HEK293 (cell line): ENCODE results near the gene HOXA4.

Experiments
- BCL6B ChIP-seq: fragments of 450-650 bp; formaldehyde crosslinking; IDR thresholded peaks from 2 replicates; pipeline ENCODE4 v1.5.1; 2017; ENCODE audit warnings: missing biosample characterization, missing genetic modification characterization
- EGR2 ChIP-seq: fragments of 450-650 bp; formaldehyde crosslinking; IDR thresholded peaks from 2 replicates; pipeline ENCODE4 v1.5.1; 2016; ENCODE audit warnings: low read depth, missing biosample characterization, missing genetic modification characterization
- KLF7 ChIP-seq: fragments of 450-650 bp; formaldehyde crosslinking; IDR thresholded peaks from 2 replicates; pipeline ENCODE4 v1.5.1; 2016; ENCODE audit warnings: missing biosample characterization, missing genetic modification characterization, borderline replicate concordance
- REPIN1 ChIP-seq: fragments of 450-650 bp; formaldehyde crosslinking; IDR thresholded peaks from 2 replicates; pipeline ENCODE4 v1.5.1; 2017; ENCODE audit warnings: missing biosample characterization, missing genetic modification characterization, low read depth
- ZBTB1 ChIP-seq: fragments of 450-650 bp; formaldehyde crosslinking; IDR thresholded peaks from 2 replicates; pipeline ENCODE4 v1.5.1; 2016; ENCODE audit warnings: missing biosample characterization, missing genetic modification characterization
- ZNF132 ChIP-seq: fragments of 450-650 bp; formaldehyde crosslinking; IDR thresholded peaks from 2 replicates; pipeline ENCODE4 v1.5.1; 2017; ENCODE audit warnings: missing biosample characterization, missing genetic modification characterization, borderline replicate concordance
- ZNF169 ChIP-seq: fragments of 450-650 bp; formaldehyde crosslinking; IDR thresholded peaks from 2 replicates; pipeline ENCODE4 v1.5.1; 2016; ENCODE audit warnings: missing biosample characterization, missing genetic modification characterization
- ZNF2 ChIP-seq: fragments of 450-650 bp; formaldehyde crosslinking; IDR thresholded peaks from 2 replicates; pipeline ENCODE4 v1.5.1; 2016; ENCODE audit warnings: missing biosample characterization, missing genetic modification characterization
- ZNF202 ChIP-seq: fragments of 450-650 bp; formaldehyde crosslinking; IDR thresholded peaks from 2 replicates; pipeline ENCODE4 v1.5.1; 2016; ENCODE audit warnings: missing biosample characterization, missing genetic modification characterization, borderline replicate concordance
- ZNF214 ChIP-seq: fragments of 450-650 bp; formaldehyde crosslinking; IDR thresholded peaks from 2 replicates; pipeline ENCODE4 v1.5.1; 2017; ENCODE audit warnings: missing biosample characterization, mild to moderate bottlenecking, missing genetic modification characterization, borderline replicate concordance
- ZNF26 ChIP-seq: fragments of 450-650 bp; formaldehyde crosslinking; IDR thresholded peaks from 2 replicates; pipeline ENCODE4 v1.5.1; 2016; ENCODE audit warnings: missing biosample characterization, missing genetic modification characterization
- ZNF266 ChIP-seq: fragments of 450-650 bp; formaldehyde crosslinking; IDR thresholded peaks from 2 replicates; pipeline ENCODE4 v1.5.1; 2016; ENCODE audit warnings: missing biosample characterization, missing genetic modification characterization, low read depth
- ZNF335 ChIP-seq: fragments of 450-650 bp; formaldehyde crosslinking; conservative IDR thresholded peaks from 2 replicates; pipeline ENCODE4 v1.5.1; 2016; ENCODE audit warnings: missing biosample characterization, missing genetic modification characterization
- ZNF423 ChIP-seq: fragments of 450-650 bp; formaldehyde crosslinking; IDR thresholded peaks from 2 replicates; pipeline ENCODE4 v1.5.1; 2016; ENCODE audit warnings: missing biosample characterization, missing genetic modification characterization
- ZNF48 ChIP-seq: fragments of 450-650 bp; formaldehyde crosslinking; IDR thresholded peaks from 2 replicates; pipeline ENCODE4 v1.5.1; 2016; ENCODE audit warnings: missing biosample characterization, missing genetic modification characterization
- ZNF530 ChIP-seq: fragments of 450-650 bp; formaldehyde crosslinking; IDR thresholded peaks from 2 replicates; pipeline ENCODE4 v1.5.1; 2016; ENCODE audit warnings: low read depth, missing biosample characterization, missing genetic modification characterization
- ZNF555 ChIP-seq: fragments of 450-650 bp; formaldehyde crosslinking; conservative IDR thresholded peaks from 2 replicates; pipeline ENCODE4 v1.5.1; 2017; ENCODE audit warnings: missing biosample characterization, mild to moderate bottlenecking, missing genetic modification characterization, inconsistent platforms
- ZNF610 ChIP-seq: fragments of 450-650 bp; formaldehyde crosslinking; IDR thresholded peaks from 2 replicates; pipeline ENCODE4 v1.5.1; 2016; ENCODE audit warnings: missing biosample characterization, missing genetic modification characterization, borderline replicate concordance
- ZNF639 ChIP-seq: fragments of 450-650 bp; formaldehyde crosslinking; IDR thresholded peaks from 2 replicates; pipeline ENCODE4 v1.5.1; 2016; ENCODE audit warnings: missing biosample characterization, missing genetic modification characterization
- ZNF677 ChIP-seq: fragments of 450-650 bp; IDR thresholded peaks from 2 replicates; pipeline ENCODE4 v1.5.0; 2018; ENCODE audit warnings: missing biosample characterization, mild to moderate bottlenecking, missing genetic modification characterization, moderate library complexity
- ZNF747 ChIP-seq: fragments of 450-650 bp; formaldehyde crosslinking; IDR thresholded peaks from 2 replicates; pipeline ENCODE4 v1.5.1; 2016; ENCODE audit warnings: missing biosample characterization, missing genetic modification characterization
- ZNF76 ChIP-seq: fragments of 450-650 bp; formaldehyde crosslinking; IDR thresholded peaks from 2 replicates; pipeline ENCODE4; 2016; ENCODE audit warnings: low read depth, missing biosample characterization, missing genetic modification characterization, borderline replicate concordance
- ZNF777 ChIP-seq: fragments of 450-650 bp; formaldehyde crosslinking; IDR thresholded peaks from 2 replicates; pipeline ENCODE4 v1.5.1; 2017; ENCODE audit warnings: missing biosample characterization, missing genetic modification characterization, borderline replicate concordance
- ZNF792 ChIP-seq: fragments of 450-650 bp; formaldehyde crosslinking; IDR thresholded peaks from 2 replicates; pipeline ENCODE4 v1.5.1; 2016; ENCODE audit warnings: missing biosample characterization, missing genetic modification characterization
- ZSCAN30 ChIP-seq: fragments of 450-650 bp; IDR thresholded peaks from 2 replicates; pipeline ENCODE4 v1.5.1; 2018; ENCODE audit warnings: missing biosample characterization, mild to moderate bottlenecking, missing genetic modification characterization, moderate library complexity
- ZXDB ChIP-seq: fragments of 450-650 bp; formaldehyde crosslinking; IDR thresholded peaks from 2 replicates; pipeline ENCODE4 v1.5.1; 2016; ENCODE audit warnings: missing biosample characterization, missing genetic modification characterization
- TF ChIP-seq, protein P1 (sequence below): fragments of 450-650 bp; formaldehyde crosslinking; IDR thresholded peaks from 2 replicates; pipeline ENCODE4 v1.5.1; 2016; ENCODE audit warnings: missing biosample characterization, missing genetic modification characterization
- TF ChIP-seq, protein P2 (sequence below): fragments of 450-650 bp; formaldehyde crosslinking; IDR thresholded peaks from 2 replicates; pipeline ENCODE4; 2016; ENCODE audit warnings: missing biosample characterization, missing genetic modification characterization
- TF ChIP-seq, protein P3 (sequence below): fragments of 450-650 bp; formaldehyde crosslinking; IDR thresholded peaks from 2 replicates; pipeline ENCODE4 v1.5.1; 2016; ENCODE audit warnings: missing biosample characterization, missing genetic modification characterization
- TF ChIP-seq, protein P4 (sequence below): IDR thresholded peaks from 2 replicates; pipeline ENCODE4 v1.6.1; 2011; ENCODE audit warnings: mild to moderate bottlenecking, low read depth, low read length, borderline replicate concordance

The HOXA4 gene

GRCh38 chr7:27143950-27144780 lies 13.6 kb upstream of the HOXA4 start (continued):
- TF ChIP-seq, protein P1, sequence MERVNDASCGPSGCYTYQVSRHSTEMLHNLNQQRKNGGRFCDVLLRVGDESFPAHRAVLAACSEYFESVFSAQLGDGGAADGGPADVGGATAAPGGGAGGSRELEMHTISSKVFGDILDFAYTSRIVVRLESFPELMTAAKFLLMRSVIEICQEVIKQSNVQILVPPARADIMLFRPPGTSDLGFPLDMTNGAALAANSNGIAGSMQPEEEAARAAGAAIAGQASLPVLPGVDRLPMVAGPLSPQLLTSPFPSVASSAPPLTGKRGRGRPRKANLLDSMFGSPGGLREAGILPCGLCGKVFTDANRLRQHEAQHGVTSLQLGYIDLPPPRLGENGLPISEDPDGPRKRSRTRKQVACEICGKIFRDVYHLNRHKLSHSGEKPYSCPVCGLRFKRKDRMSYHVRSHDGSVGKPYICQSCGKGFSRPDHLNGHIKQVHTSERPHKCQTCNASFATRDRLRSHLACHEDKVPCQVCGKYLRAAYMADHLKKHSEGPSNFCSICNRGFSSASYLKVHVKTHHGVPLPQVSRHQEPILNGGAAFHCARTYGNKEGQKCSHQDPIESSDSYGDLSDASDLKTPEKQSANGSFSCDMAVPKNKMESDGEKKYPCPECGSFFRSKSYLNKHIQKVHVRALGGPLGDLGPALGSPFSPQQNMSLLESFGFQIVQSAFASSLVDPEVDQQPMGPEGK (tag by site-specific recombination) = peak; percentile 82
- TF ChIP-seq BCL6B (tag by site-specific recombination) = no peak
- TF ChIP-seq ZNF530 (tag by site-specific recombination) = no peak
- TF ChIP-seq ZNF677 (tag by site-specific recombination) = no peak
- TF ChIP-seq REPIN1 (tag by site-specific recombination) = no peak
- 0 out of 2 replicates have a peak, but pooled peaks have one; percentile 11 for TF ChIP-seq ZNF792 (tag by site-specific recombination)
- TF ChIP-seq ZNF335 (tag by site-specific recombination) = no peak
- TF ChIP-seq ZBTB1 = no peak
- TF ChIP-seq ZNF202 = no peak
- no peak for TF ChIP-seq ZNF266 (tag by site-specific recombination)
- TF ChIP-seq ZNF214 (tag by site-specific recombination) = no peak
- TF ChIP-seq EGR2 (tag by site-specific recombination) = no peak
- TF ChIP-seq ZNF76 (tag by site-specific recombination) = no peak
- no peak for TF ChIP-seq ZNF610 (tag by site-specific recombination)
- TF ChIP-seq ZNF555 (tag by site-specific recombination) = no peak
- TF ChIP-seq ZNF169 (tag by site-specific recombination) = no peak
- TF ChIP-seq ZNF26 (tag by site-specific recombination) = no peak
- TF ChIP-seq ZNF747 (tag by site-specific recombination) = no peak
- no peak for TF ChIP-seq ZXDB (tag by site-specific recombination)
- TF ChIP-seq, protein P2, sequence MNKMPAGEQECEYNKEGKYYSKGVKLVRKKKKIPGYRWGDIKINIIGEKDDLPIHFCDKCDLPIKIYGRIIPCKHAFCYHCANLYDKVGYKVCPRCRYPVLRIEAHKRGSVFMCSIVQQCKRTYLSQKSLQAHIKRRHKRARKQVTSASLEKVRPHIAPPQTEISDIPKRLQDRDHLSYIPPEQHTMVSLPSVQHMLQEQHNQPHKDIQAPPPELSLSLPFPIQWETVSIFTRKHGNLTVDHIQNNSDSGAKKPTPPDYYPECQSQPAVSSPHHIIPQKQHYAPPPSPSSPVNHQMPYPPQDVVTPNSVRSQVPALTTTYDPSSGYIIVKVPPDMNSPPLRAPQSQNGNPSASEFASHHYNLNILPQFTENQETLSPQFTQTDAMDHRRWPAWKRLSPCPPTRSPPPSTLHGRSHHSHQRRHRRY (tag by site-specific recombination) = no peak
- no peak for TF ChIP-seq ZNF48 (tag by site-specific recombination)
- TF ChIP-seq ZNF777 (tag by site-specific recombination) = no peak
- no peak for TF ChIP-seq ZNF2
- TF ChIP-seq ZSCAN30 (tag by site-specific recombination) = no peak
- TF ChIP-seq KLF7 (tag by site-specific recombination) = no peak
- peak; percentile 15; the same call in 1 of the 2 replicates for TF ChIP-seq ZNF639 (tag by site-specific recombination)
- no peak for TF ChIP-seq ZNF423 (tag by site-specific recombination)
- TF ChIP-seq, protein P3, sequence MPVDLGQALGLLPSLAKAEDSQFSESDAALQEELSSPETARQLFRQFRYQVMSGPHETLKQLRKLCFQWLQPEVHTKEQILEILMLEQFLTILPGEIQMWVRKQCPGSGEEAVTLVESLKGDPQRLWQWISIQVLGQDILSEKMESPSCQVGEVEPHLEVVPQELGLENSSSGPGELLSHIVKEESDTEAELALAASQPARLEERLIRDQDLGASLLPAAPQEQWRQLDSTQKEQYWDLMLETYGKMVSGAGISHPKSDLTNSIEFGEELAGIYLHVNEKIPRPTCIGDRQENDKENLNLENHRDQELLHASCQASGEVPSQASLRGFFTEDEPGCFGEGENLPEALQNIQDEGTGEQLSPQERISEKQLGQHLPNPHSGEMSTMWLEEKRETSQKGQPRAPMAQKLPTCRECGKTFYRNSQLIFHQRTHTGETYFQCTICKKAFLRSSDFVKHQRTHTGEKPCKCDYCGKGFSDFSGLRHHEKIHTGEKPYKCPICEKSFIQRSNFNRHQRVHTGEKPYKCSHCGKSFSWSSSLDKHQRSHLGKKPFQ = no peak
- TF ChIP-seq, protein P4, sequence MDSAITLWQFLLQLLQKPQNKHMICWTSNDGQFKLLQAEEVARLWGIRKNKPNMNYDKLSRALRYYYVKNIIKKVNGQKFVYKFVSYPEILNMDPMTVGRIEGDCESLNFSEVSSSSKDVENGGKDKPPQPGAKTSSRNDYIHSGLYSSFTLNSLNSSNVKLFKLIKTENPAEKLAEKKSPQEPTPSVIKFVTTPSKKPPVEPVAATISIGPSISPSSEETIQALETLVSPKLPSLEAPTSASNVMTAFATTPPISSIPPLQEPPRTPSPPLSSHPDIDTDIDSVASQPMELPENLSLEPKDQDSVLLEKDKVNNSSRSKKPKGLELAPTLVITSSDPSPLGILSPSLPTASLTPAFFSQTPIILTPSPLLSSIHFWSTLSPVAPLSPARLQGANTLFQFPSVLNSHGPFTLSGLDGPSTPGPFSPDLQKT = no peak
- TF ChIP-seq ZNF132 (tag by site-specific recombination) = no peak
